Caki2 (cell line): Measurements from ENCODE around the gene APOL5. TPM values are rescaled to one million over a fixed set of nuclear protein-coding genes. Genes with fewer than 3 reads are reported as not detected.

Experiments
- DNase-seq: peaks from one replicate; pipeline ENCODE4 v3.0.0-alpha.2; 2015; ENCODE audit warnings: low read depth
- in situ Hi-C: cut with HindIII; loops from 2 replicates; pipeline ENCODE4 v1.10.0; 2016; ENCODE audit warnings: low sequenced_read_pairs, low pct_unique_long_range_greater_than_20kb, mixed read lengths
- total RNA-seq: library from RNA; depleted of rRNA; stranded (reverse); fragments of >200 nt; shearing (Covaris generic); gene quantifications from 2 replicates; pipeline ENCODE4 v1.2.3, GENCODE V29; 2014; ENCODE audit warnings: low replicate concordance; rRNA removed

The APOL5 gene
- total RNA-seq, 1 experiment from 2014 or later: not detected

- no peak for DNase-seq
- in situ Hi-C loops: no loop called here
These were observed 49.2 kb downstream of the APOL5 start for GRCh38 chr22:35766654-35767580.

- DNase-seq: no peak
- in situ Hi-C loops: no loop called here
These were observed 52.3 kb downstream of the APOL5 start for GRCh38 chr22:35769974-35770373.

- in situ Hi-C loops: no loop called here
- DNase-seq: no peak
These were observed 57.7 kb downstream of the APOL5 start for GRCh38 chr22:35775339-35775738.

- DNase-seq: no peak
- in situ Hi-C loops: no loop called here
These were observed 59.8 kb downstream of the APOL5 start for GRCh38 chr22:35777335-35777975.

Other genes with a start within 250 kb of the APOL5 start
- 0.09 and 0.10 TPM in 2 replicates for gene RASD2, start 177.0 kb upstream of the APOL5 start, total RNA-seq
- gene MB, start 100.5 kb upstream of the APOL5 start, total RNA-seq: 2.5 and 5.3 TPM in 2 replicates
- gene APOL6, start 69.4 kb upstream of the APOL5 start, total RNA-seq: 21.3 and 21.5 TPM in 2 replicates